DND-41 (cell line): Measurements from ENCODE around the gene TP63.

ENCODE experiments used
- ATAC-seq: fragments of 200-7000 bp; cut with Tn5 transposase; 3 replicates; pipeline ENCODE4 v1.9.1; 2021; ENCODE audit warnings: low read depth; ENCODE audit not compliant: insufficient read depth
- DNase-seq: peaks from one replicate; pipeline ENCODE4 v3.0.0-alpha.2; 2020
- H2AFZ ChIP-seq: 2 replicates; pipeline ENCODE4 v1.6.0; 2012; ENCODE audit warnings: low read depth, low read length
- H3K27ac ChIP-seq: 2 replicates; pipeline ENCODE4 v1.5.1; 2012; ENCODE audit warnings: low read length, inconsistent platforms
- H3K27me3 ChIP-seq: fragments of 200-600 bp; sonication (generic); 2 replicates; pipeline ENCODE4 v1.6.0; 2012; ENCODE audit warnings: low read length, mild to moderate bottlenecking, inconsistent platforms; ENCODE audit not compliant: insufficient read depth, poor library complexity
- H3K36me3 ChIP-seq: 2 replicates; pipeline ENCODE4 v1.5.1; 2012; ENCODE audit warnings: low read length, inconsistent platforms; ENCODE audit not compliant: insufficient read depth
- H3K4me1 ChIP-seq: 2 replicates; pipeline ENCODE4 v1.5.1; 2012; ENCODE audit warnings: mild to moderate bottlenecking, low read length; ENCODE audit not compliant: insufficient read depth
- H3K4me2 ChIP-seq: 2 replicates; pipeline ENCODE4 v1.6.0; 2012; ENCODE audit warnings: mild to moderate bottlenecking, moderate library complexity, low read length, inconsistent platforms; ENCODE audit not compliant: insufficient read depth
- H3K4me3 ChIP-seq, 2 experiments: fragments of 200-600 bp in 1 of 2; shearing (Covaris generic) in 1 of 2; 2 replicates each; pipeline ENCODE4 v1.5.1; 2012 to 2016; ENCODE audit warnings: inconsistent platforms in 2 of 2, low read length in 2 of 2, mild to moderate bottlenecking in 2 of 2, low read depth in 1 of 2, moderate library complexity in 1 of 2
- H3K79me2 ChIP-seq: 2 replicates; pipeline ENCODE4 v1.6.0; 2012; ENCODE audit warnings: low read length, inconsistent platforms; ENCODE audit not compliant: insufficient read depth
- H3K9ac ChIP-seq: 2 replicates; pipeline ENCODE4 v1.6.0; 2012; ENCODE audit warnings: low read depth, mild to moderate bottlenecking, inconsistent platforms, low read length, moderate library complexity
- H3K9me3 ChIP-seq: 2 replicates; pipeline ENCODE4 v1.5.1; 2012; ENCODE audit warnings: low read length, moderate library complexity, mild to moderate bottlenecking, inconsistent platforms; ENCODE audit not compliant: insufficient read depth, severe bottlenecking
- H4K20me1 ChIP-seq: 2 replicates; pipeline ENCODE4 v1.6.0; 2012; ENCODE audit warnings: low read length; ENCODE audit not compliant: insufficient read depth
- EZH2 ChIP-seq: IDR thresholded peaks from 3 replicates; pipeline ENCODE4 v1.6.1; 2012; ENCODE audit warnings: borderline replicate concordance, low read depth, mild to moderate bottlenecking, moderate library complexity, low read length, inconsistent platforms; ENCODE audit not compliant: severe bottlenecking
- TF ChIP-seq, protein P1 (sequence below): IDR thresholded peaks from 2 replicates; pipeline ENCODE4 v1.5.1; 2012; ENCODE audit warnings: borderline replicate concordance, low read length, moderate library complexity, mild to moderate bottlenecking; ENCODE audit not compliant: poor library complexity, severe bottlenecking; ENCODE audit errors: extremely low read depth

TP63 gene

DNA sequence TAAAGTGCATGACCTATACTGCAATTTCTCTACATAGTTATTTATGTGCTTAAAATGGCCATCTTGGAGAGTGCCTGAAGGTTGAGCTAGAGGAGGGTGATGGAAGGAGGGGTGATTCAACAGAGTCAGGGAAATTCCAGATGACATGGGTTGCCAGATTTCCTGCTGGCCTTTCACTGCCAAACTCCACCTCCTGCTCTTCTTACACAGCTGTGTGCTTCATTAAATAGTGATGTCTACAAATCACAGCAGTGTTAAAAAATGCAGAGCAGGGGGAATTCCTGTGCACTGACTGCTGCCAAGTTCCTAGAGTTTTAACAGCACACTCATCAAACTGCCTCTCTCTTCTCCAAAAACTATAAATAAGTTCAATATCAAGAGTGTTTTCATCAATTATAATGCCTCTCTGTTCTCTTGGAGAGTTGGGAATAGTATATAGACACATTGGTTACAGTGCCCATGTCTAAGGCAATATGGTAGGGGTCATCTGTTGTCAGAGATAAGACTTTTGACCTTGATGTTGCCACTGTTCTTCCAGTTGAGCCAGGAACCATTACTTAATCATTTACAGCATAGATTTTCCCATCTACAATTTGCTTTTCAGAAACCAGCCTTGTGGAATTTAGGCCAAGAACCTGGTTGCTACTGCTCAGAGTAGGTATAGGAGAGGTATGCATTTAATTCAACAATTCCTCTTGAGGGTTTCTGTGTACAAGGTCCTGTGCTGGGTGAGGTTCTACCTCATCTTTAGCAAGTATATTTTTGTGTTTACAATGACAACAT, 79.6 kb downstream of the TP63 start:
- Histone ChIP-seq H3K79me2 (no peaks in the 10 kb centered on the region), H3K27ac (no peak overlapping the region), H3K4me1 (no peaks in the 10 kb centered on the region), H3K4me3 (no peak overlapping the region), H3K9me3 (no peaks in the 10 kb centered on the region), H3K4me2 (no peak overlapping the region), H2AFZ (no peak overlapping the region), H3K9ac (no peak overlapping the region), H3K27me3 (no peaks in the 10 kb centered on the region), H4K20me1 (no peaks in the 10 kb centered on the region), H3K36me3 (no peaks in the 10 kb centered on the region)
- ATAC-seq (no peak), DNase-seq (no peak)
- no peak for TF ChIP-seq EZH2
- TF ChIP-seq, protein P1, sequence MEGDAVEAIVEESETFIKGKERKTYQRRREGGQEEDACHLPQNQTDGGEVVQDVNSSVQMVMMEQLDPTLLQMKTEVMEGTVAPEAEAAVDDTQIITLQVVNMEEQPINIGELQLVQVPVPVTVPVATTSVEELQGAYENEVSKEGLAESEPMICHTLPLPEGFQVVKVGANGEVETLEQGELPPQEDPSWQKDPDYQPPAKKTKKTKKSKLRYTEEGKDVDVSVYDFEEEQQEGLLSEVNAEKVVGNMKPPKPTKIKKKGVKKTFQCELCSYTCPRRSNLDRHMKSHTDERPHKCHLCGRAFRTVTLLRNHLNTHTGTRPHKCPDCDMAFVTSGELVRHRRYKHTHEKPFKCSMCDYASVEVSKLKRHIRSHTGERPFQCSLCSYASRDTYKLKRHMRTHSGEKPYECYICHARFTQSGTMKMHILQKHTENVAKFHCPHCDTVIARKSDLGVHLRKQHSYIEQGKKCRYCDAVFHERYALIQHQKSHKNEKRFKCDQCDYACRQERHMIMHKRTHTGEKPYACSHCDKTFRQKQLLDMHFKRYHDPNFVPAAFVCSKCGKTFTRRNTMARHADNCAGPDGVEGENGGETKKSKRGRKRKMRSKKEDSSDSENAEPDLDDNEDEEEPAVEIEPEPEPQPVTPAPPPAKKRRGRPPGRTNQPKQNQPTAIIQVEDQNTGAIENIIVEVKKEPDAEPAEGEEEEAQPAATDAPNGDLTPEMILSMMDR: no peak

DNA sequence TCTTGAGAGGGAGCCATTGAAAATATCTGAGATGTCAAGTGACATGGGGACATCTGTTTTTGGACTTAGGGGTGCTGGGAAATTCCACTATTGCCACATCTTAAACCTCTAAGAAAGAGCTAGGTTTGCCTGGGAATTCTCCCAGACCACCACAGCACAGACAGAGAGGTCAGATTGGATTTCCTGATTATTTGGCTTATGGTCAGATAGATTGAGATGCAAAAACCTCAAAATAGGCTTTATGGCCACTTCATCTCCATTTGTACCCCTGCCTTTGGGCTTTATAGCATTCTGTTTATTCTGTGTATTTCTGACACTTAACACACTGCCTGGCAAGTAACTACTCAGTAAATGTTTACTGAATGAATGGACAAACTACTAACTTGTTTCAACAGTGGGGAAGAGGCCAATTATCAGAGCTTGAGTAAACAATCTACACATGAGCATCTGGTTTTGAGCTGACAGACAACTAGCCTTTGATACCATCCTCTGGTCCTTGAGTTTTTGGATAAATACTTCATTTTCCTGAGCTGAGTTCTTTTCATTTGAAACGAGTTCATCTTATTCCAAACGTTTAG, 81.8 kb downstream of the TP63 start:
- Histone ChIP-seq H3K4me1 (no peaks in the 10 kb centered on the region), H2AFZ (no peak overlapping the region), H4K20me1 (no peaks in the 10 kb centered on the region), H3K9ac (no peak overlapping the region), H3K4me2 (no peak overlapping the region), H3K27me3 (no peaks in the 10 kb centered on the region), H3K36me3 (no peaks in the 10 kb centered on the region), H3K27ac (no peak overlapping the region), H3K4me3 (no peak overlapping the region), H3K79me2 (no peaks in the 10 kb centered on the region), H3K9me3 (no peaks in the 10 kb centered on the region)
- no peak for ATAC-seq
- TF ChIP-seq EZH2: no peak
- TF ChIP-seq, protein P1: no peak
- no peak for DNase-seq

DNA sequence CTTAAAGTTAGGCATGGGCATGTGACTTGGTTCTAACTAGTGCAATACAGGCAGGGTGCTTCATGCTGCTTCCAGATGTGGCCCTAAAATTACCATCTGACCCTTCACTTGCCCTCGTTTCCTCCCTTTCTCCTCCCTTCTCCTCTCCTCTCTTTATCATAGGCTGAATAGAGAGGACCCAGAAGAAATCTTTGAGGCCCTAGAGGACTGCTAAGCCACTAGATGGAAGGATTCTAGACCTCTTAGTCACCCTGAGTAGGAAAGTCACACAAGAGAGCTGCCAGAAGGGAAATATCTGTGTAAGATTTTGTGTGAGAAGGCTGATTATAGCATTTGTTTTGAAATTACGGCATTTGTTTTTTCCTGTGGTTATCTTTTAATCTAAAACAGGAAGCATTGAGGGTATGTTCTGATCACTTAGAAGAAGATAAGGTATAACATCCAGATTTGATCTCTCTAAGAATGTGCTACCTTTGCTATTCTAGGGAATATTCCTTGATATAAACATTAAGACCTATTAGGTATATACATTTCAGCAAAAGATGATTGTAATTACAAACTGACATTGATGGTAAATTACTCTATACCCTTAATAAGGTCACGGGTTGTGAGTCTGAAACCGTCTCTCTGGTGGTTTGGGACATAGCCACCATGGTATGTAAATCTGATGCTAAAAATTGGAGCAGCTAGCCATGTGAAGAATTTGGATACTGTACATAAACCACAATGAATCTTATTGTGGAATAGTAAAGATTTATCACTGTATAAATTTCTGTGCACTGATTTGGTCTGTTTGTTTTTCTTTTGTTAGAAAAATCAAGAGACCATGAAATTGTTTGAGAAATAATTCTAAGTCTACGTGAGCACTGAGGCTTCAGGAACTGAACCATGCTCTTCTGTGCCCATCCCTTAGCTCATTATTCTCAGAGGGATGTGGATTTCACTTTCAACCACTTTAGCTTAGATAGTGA, 84.1 kb downstream of the TP63 start:
- no peak overlapping the region for H3K27ac ChIP-seq
- no peak overlapping the region for H2AFZ ChIP-seq
- no peaks in the 10 kb centered on the region for H3K9me3 ChIP-seq
- H3K4me1 ChIP-seq: no peaks in the 10 kb centered on the region
- H3K4me2 ChIP-seq: no peak overlapping the region
- no peak overlapping the region for H3K9ac ChIP-seq
- DNase-seq (no peak), ATAC-seq (no peak)
- peaks cover 8% of the 10 kb centered on the region for H3K27me3 ChIP-seq
- H4K20me1 ChIP-seq: no peaks in the 10 kb centered on the region
- no peaks in the 10 kb centered on the region for H3K79me2 ChIP-seq
- TF ChIP-seq, protein P1: no peak
- no peak for TF ChIP-seq EZH2
- H3K4me3 ChIP-seq: no peak overlapping the region
- H3K36me3 ChIP-seq: no peaks in the 10 kb centered on the region
